SK-N-SH (cell line): ENCODE measurements around the gene RABEP2. TPM values are rescaled to one million over a fixed set of nuclear protein-coding genes. Genes with fewer than 3 reads are reported as not detected.

Source experiments
- CTCF ChIA-PET: fragments of 300-600, 350-600 bp; formaldehyde crosslinking; extraction: SDS; loops from one replicate; lab custom pipeline; 2021; lab: Yijun Ruan, JAX
- POLR2A ChIA-PET: fragments of 350-600 bp; sonication (Branson Sonifier 250); formaldehyde crosslinking; extraction: SDS; loops from one replicate; lab custom pipeline; 2020; ENCODE audit warnings: antibody characterized with exemption, inconsistent platforms; lab: Yijun Ruan, JAX
- DNase-seq: peaks from one replicate; pipeline ENCODE4 v3.0.0; 2012
- H2AFZ ChIP-seq: fragments of 200-600 bp; sonication (generic); 2 replicates; pipeline ENCODE4 v1.8.1; 2016; ENCODE audit warnings: antibody characterized with exemption, mild to moderate bottlenecking, low read depth
- H3F3A ChIP-seq: fragments of 200-600 bp; sonication (generic); replicated peaks from 2 replicates; pipeline ENCODE3; 2016; ENCODE audit warnings: antibody characterized with exemption, mild to moderate bottlenecking; ENCODE audit not compliant: insufficient read depth
- H3K27ac ChIP-seq, 2 experiments: fragments of 200-500 bp in 1 of 2; fragments of 200-600 bp in 1 of 2; sonication (Bioruptor generic) in 1 of 2; sonication (generic), shearing (Covaris generic) in 1 of 2; 2 replicates each; pipeline versions ENCODE4 v1.5.1 to v1.6.1; 2014 to 2016; ENCODE audit warnings: low read depth in 2 of 2, inconsistent platforms in 1 of 2, low read length in 1 of 2, mild to moderate bottlenecking in 1 of 2, mixed read lengths in 1 of 2
- H3K27me3 ChIP-seq: fragments of 200-600 bp; sonication (generic), shearing (Covaris generic); 2 replicates; pipeline ENCODE4 v1.6.1; 2016; ENCODE audit warnings: mixed run types; ENCODE audit not compliant: insufficient read depth
- H3K36me3 ChIP-seq, 2 experiments: fragments of 200-500 bp in 1 of 2; fragments of 200-600 bp in 1 of 2; sonication (Bioruptor generic) in 1 of 2; sonication (generic) in 1 of 2; replicated peaks in 1 of 2; 2 replicates each; pipeline versions ENCODE3 to v1.5.1; 2014 to 2016; ENCODE audit warnings: low read length in 1 of 2, mild to moderate bottlenecking in 1 of 2; ENCODE audit not compliant: insufficient read depth in 2 of 2, control insufficient read depth in 1 of 2
- H3K4me1 ChIP-seq, 2 experiments: fragments of 200-500 bp in 1 of 2; fragments of 200-600 bp in 1 of 2; sonication (Bioruptor generic) in 1 of 2; sonication (generic), shearing (Covaris generic) in 1 of 2; 2 replicates each; pipeline versions ENCODE4 v1.5.1 to v1.6.1; 2014 to 2016; ENCODE audit warnings: low read depth in 1 of 2, low read length in 1 of 2, mixed run types in 1 of 2; ENCODE audit not compliant: insufficient read depth in 2 of 2, control insufficient read depth in 1 of 2
- H3K4me2 ChIP-seq: fragments of 200-600 bp; sonication (generic), shearing (Covaris generic); 2 replicates; pipeline ENCODE4 v1.6.1; 2017; ENCODE audit warnings: mixed run types
- H3K4me3 ChIP-seq, 2 experiments: fragments of 200-500 bp in 1 of 2; fragments of 200-600 bp in 1 of 2; sonication (Bioruptor generic) in 1 of 2; sonication (generic), shearing (Covaris generic) in 1 of 2; 2 replicates each; pipeline versions ENCODE4 v1.5.1 to v1.8.1; 2014 to 2016; ENCODE audit warnings: low read depth in 2 of 2, inconsistent platforms in 1 of 2, low read length in 1 of 2, mild to moderate bottlenecking in 1 of 2, mixed read lengths in 1 of 2, moderate library complexity in 1 of 2
- H3K79me2 ChIP-seq: fragments of 200-600 bp; sonication (generic); 2 replicates; pipeline ENCODE4 v1.8.1; 2017; ENCODE audit warnings: mild to moderate bottlenecking; ENCODE audit not compliant: insufficient read depth
- H3K9ac ChIP-seq: fragments of 200-600 bp; sonication (generic); 2 replicates; pipeline ENCODE4 v1.6.1; 2017; ENCODE audit warnings: mixed run types
- H3K9me2 ChIP-seq: fragments of 200-600 bp; sonication (generic); 2 replicates; pipeline ENCODE4 v1.6.1; 2017; ENCODE audit warnings: mixed run types
- H3K9me3 ChIP-seq: fragments of 200-600 bp; sonication (generic); 2 replicates; pipeline ENCODE4 v1.6.1; 2017; ENCODE audit warnings: mixed run types, mild to moderate bottlenecking, moderate library complexity
- H4K20me1 ChIP-seq: fragments of 200-600 bp; sonication (generic); 2 replicates; pipeline ENCODE4 v1.6.1; 2017; ENCODE audit warnings: mild to moderate bottlenecking, mixed run types; ENCODE audit not compliant: insufficient read depth
- CHD2 ChIP-seq: fragments of 150-350 bp; IDR thresholded peaks from 2 replicates; pipeline ENCODE4 v1.6.1; 2018; ENCODE audit warnings: low read length; ENCODE audit not compliant: partially characterized antibody
- ELF1 ChIP-seq: IDR thresholded peaks from 2 replicates; pipeline ENCODE4 v1.4.0; 2012
- EZH2phosphoT487 ChIP-seq: fragments of 200-600 bp; sonication (generic); IDR thresholded peaks from 2 replicates; pipeline ENCODE4 v1.6.1; 2017; ENCODE audit warnings: low read depth, mixed run types, mild to moderate bottlenecking, antibody characterized with exemption, moderate library complexity, borderline replicate concordance
- FOSL2 ChIP-seq: IDR thresholded peaks from 2 replicates; pipeline ENCODE4 v1.4.0; 2012; ENCODE audit warnings: low read depth, mild to moderate bottlenecking, moderate library complexity, borderline replicate concordance
- GABPA ChIP-seq: IDR thresholded peaks from 2 replicates; pipeline ENCODE4 v1.4.0; 2012; ENCODE audit warnings: low read depth, mild to moderate bottlenecking
- MAX ChIP-seq: IDR thresholded peaks from 2 replicates; pipeline ENCODE4 v1.4.0; 2012; ENCODE audit warnings: low read depth
- NFIC ChIP-seq: IDR thresholded peaks from 2 replicates; pipeline ENCODE4 v1.4.0; 2012; ENCODE audit warnings: borderline replicate concordance
- NRF1 ChIP-seq: IDR thresholded peaks from 2 replicates; pipeline ENCODE4 v1.6.1; 2012; ENCODE audit warnings: low read depth, mild to moderate bottlenecking, low read length
- POLR2AphosphoS5 ChIP-seq: IDR thresholded peaks from 2 replicates; pipeline ENCODE4 v1.6.1; 2012; ENCODE audit warnings: low read depth, low read length
- RAD21 ChIP-seq: IDR thresholded peaks from 2 replicates; pipeline ENCODE4 v1.6.1; 2012; ENCODE audit warnings: mild to moderate bottlenecking, low read length
- RCOR1 ChIP-seq: fragments of 150-350 bp; IDR thresholded peaks from 2 replicates; pipeline ENCODE4 v1.6.1; 2017; ENCODE audit warnings: antibody characterized with exemption, low read length
- RXRA ChIP-seq: IDR thresholded peaks from 2 replicates; pipeline ENCODE4 v1.4.0; 2012; ENCODE audit warnings: low read depth, mild to moderate bottlenecking, borderline replicate concordance
- SIN3A ChIP-seq: IDR thresholded peaks from 2 replicates; pipeline ENCODE4 v1.6.1; 2012; ENCODE audit warnings: low read depth, mild to moderate bottlenecking, low read length, moderate library complexity, borderline replicate concordance
- SMC3 ChIP-seq: IDR thresholded peaks from 2 replicates; pipeline ENCODE4 v1.6.1; 2012; ENCODE audit warnings: low read depth, low read length, improper control_type of control experiment
- TAF1 ChIP-seq: IDR thresholded peaks from 2 replicates; pipeline ENCODE4 v1.6.1; 2012; ENCODE audit warnings: low read depth, mild to moderate bottlenecking, low read length, moderate library complexity, borderline replicate concordance
- TCF12 ChIP-seq: IDR thresholded peaks from 2 replicates; pipeline ENCODE4 v1.4.0; 2012
- USF2 ChIP-seq: fragments of 150-350 bp; IDR thresholded peaks from 2 replicates; pipeline ENCODE4 v1.6.1; 2017; ENCODE audit warnings: antibody characterized with exemption, low read length, low read depth, borderline replicate concordance
- ZBTB33 ChIP-seq: IDR thresholded peaks from 2 replicates; pipeline ENCODE4 v1.4.0; 2012; ENCODE audit warnings: low read depth, borderline replicate concordance
- WGBS: methylation state at CpG from one replicate; pipeline ENCODE4 v1.1.6; 2017; ENCODE audit warnings: low lambda C conversion rate; 5-methylcytosine and 5-hydroxymethylcytosine counted together
- polyA plus RNA-seq, 3 experiments: library from polyadenylated mRNA; depleted of rRNA; stranded (reverse); fragments of >200 nt; gene quantifications; 2 replicates each; pipeline ENCODE4 v1.2.3, GENCODE V29; 2012
- TF ChIP-seq, protein P1 (sequence below): IDR thresholded peaks from 2 replicates; pipeline ENCODE4 v1.6.1; 2012; ENCODE audit warnings: mild to moderate bottlenecking, low read depth, low read length, moderate library complexity

Gene RABEP2
- polyA plus RNA-seq, 1 of the 3 experiments (the other 2 are of a cell fraction) = 46.1 TPM

DNA sequence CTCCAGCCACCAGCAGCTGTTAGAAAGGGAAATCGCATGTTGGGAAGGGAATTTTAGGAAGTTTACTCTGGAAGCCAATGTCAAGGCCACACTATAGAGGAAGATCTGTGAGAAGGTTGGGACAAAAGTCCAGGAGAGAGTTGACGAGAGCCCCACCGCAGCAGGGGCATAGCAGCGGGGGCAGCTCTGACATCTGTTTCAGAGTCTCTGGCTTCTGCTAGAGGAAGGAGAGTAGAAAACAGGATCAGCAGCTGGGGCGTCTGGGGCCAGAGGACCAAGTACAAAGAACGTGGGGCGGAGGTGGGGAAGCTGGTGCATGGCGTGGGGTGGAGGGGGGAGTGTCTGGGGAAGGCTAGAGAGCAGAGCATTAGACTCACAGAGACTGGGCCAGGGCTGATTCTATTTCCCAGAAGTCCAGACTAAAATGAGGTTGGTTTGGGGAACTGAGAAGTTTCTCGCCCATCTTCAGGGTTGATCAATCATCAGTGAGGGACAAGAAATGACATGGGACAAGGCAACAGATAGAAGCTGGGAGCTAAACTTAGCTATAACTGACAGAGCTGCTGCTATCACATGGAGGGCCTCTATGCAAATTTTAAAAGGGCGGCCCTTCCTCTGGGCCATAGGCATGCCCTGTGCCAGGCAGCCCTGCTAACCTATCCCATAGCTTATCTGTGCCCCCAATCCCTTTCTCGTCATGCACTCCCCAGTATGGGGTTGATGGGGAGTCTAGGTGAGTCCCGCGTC lies 1.2 kb downstream of the RABEP2 start:
- peaks cover 8 to 16% of the 10 kb centered on the region in 2 experiments for H3K36me3 ChIP-seq
- 0 out of 2 replicates have a peak, but pooled peaks cover 4% of the 10 kb centered on the region for H3K79me2 ChIP-seq
- no peak overlapping the region for H3K9ac ChIP-seq
- no peaks in the 10 kb centered on the region for H3K27me3 ChIP-seq
- WGBS = 84% methylated on average over 12 of the region's 13 CpGs
- H4K20me1 ChIP-seq = 0 out of 2 replicates have a peak, but pooled peaks cover 6% of the 10 kb centered on the region
- no peak overlapping the region for H2AFZ ChIP-seq
- no peaks in the 10 kb centered on the region for H3K9me2 ChIP-seq
- no peak for DNase-seq
- peaks cover 0 to 5% of the 10 kb centered on the region in 2 experiments; a peak in 1 of 4 replicates for H3K4me1 ChIP-seq
- H3K27ac ChIP-seq = no peak overlapping the region
- H3K4me3 ChIP-seq = peak overlapping the region in 1 of 2 experiments; percentile 63; a peak in 2 of 4 replicates
- no peaks in the 10 kb centered on the region for H3K9me3 ChIP-seq
- H3F3A ChIP-seq = peaks cover 10% of the 10 kb centered on the region
- ChIA-PET POLR2A (interaction anchor here (1.0 kb wide), 1 partner anchor 61 kb away, joined by 3 read pairs; the partner anchor contains the start of gene SH2B1), CTCF (interaction anchor here (0.7 to 1.1 kb wide), 3 partner anchors 21 to 50 kb away, joined by 3 to 7 read pairs (median 3); no protein-coding TSS in a partner anchor)
- H3K4me2 ChIP-seq = peak overlapping the region; percentile 82
- TF ChIP-seq, protein P1, sequence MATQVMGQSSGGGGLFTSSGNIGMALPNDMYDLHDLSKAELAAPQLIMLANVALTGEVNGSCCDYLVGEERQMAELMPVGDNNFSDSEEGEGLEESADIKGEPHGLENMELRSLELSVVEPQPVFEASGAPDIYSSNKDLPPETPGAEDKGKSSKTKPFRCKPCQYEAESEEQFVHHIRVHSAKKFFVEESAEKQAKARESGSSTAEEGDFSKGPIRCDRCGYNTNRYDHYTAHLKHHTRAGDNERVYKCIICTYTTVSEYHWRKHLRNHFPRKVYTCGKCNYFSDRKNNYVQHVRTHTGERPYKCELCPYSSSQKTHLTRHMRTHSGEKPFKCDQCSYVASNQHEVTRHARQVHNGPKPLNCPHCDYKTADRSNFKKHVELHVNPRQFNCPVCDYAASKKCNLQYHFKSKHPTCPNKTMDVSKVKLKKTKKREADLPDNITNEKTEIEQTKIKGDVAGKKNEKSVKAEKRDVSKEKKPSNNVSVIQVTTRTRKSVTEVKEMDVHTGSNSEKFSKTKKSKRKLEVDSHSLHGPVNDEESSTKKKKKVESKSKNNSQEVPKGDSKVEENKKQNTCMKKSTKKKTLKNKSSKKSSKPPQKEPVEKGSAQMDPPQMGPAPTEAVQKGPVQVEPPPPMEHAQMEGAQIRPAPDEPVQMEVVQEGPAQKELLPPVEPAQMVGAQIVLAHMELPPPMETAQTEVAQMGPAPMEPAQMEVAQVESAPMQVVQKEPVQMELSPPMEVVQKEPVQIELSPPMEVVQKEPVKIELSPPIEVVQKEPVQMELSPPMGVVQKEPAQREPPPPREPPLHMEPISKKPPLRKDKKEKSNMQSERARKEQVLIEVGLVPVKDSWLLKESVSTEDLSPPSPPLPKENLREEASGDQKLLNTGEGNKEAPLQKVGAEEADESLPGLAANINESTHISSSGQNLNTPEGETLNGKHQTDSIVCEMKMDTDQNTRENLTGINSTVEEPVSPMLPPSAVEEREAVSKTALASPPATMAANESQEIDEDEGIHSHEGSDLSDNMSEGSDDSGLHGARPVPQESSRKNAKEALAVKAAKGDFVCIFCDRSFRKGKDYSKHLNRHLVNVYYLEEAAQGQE = no peak
- no peak for TF ChIP-seq TAF1
- no peak for TF ChIP-seq RCOR1
- TF ChIP-seq EZH2phosphoT487 = no peak
- no peak for TF ChIP-seq NFIC
- no peak for TF ChIP-seq RXRA
- TF ChIP-seq RAD21 = no peak
- TF ChIP-seq SMC3 = no peak
- TF ChIP-seq FOSL2 = no peak
- no peak for TF ChIP-seq USF2
- no peak for TF ChIP-seq POLR2AphosphoS5
- no peak for TF ChIP-seq SIN3A
- no peak for TF ChIP-seq ELF1
- TF ChIP-seq TCF12 = no peak
- no peak for TF ChIP-seq NRF1
- no peak for TF ChIP-seq MAX
- no peak for TF ChIP-seq CHD2
- no peak for TF ChIP-seq ZBTB33
- no peak for TF ChIP-seq GABPA
